GM18517 (cell line): ENCODE measurements around the gene BAIAP3.

ENCODE experiments used
- ATAC-seq: cut with Tn5 transposase; IDR thresholded peaks from one replicate; pipeline ENCODE4 v1.9.1; 2021; ENCODE audit warnings: mild to moderate bottlenecking, moderate library complexity; ENCODE audit not compliant: unreplicated experiment

The BAIAP3 gene

GRCh38 chr16:1362807-1363206 lies 29.4 kb downstream of the BAIAP3 start:
- no peak for ATAC-seq

DNA sequence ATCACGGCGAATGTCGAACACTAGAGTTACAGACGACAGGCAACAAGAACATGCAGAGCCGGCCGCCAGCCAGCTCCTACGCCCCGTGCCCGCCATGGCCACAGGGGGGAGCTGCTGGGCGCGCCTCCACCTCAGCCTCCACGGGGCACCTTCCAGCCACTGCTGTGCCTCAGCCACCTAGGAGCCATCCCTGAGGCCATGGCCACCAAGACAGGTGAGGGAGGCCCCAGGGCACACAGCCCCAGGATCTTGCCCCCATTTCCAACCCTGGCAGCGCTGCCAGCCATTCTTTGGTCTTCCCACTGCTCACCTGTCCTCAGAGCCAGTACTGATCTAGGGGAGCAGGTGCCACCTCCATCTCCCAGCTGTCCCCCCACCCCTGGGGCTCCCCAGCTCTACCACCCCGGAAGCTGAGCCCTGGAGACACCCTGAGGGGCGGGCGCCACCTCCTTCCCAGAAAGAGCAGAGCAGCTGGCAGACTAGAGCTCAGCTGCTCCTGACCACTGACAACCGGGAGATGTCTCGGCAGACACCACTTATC lies 30.1 kb downstream of the BAIAP3 start:
- no peak for ATAC-seq

GRCh38 chr16:1364510-1364909 lies 31.1 kb downstream of the BAIAP3 start:
- ATAC-seq, result no peak

GRCh38 chr16:1366060-1366711 lies 32.7 kb downstream of the BAIAP3 start:
- ATAC-seq, result no peak

DNA sequence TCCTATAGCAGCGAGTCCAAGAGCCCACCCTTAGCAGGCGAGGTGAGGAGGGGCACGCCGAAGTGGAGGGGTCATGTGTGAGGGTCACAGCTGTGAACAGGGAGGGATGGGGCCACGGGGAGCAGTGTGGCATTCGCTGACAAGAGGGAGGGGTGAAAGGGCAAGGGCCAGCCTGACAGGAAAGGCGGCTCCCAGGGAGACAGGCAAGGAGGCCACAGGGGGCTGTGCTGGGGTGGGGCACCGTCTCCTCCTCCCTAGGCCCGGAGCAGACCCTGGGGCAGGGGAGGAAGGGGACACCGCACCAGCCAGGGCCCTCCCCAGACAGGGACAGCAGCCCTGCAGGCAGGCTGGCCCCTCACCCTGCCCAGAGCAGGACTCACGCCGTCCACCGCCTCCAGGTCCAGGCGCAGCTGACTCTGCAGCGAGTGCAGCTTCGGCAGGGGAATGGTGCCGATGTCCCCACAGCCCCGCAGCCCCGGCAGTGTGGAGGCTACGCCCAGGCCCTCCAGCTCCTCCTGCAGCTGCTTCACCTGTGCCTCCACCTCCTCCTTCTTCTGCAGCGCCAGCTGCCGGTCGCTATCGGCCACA lies 33.4 kb downstream of the BAIAP3 start:
- ATAC-seq, result no peak

- ATAC-seq, result no peak
Observed at GRCh38 chr16:1367486-1368174, 34.2 kb downstream of the BAIAP3 start.

- no peak for ATAC-seq
Observed at GRCh38 chr16:1371054-1371978, 37.9 kb downstream of the BAIAP3 start.

- no peak for ATAC-seq
Observed at GRCh38 chr16:1372292-1372950, 39.0 kb downstream of the BAIAP3 start.

DNA sequence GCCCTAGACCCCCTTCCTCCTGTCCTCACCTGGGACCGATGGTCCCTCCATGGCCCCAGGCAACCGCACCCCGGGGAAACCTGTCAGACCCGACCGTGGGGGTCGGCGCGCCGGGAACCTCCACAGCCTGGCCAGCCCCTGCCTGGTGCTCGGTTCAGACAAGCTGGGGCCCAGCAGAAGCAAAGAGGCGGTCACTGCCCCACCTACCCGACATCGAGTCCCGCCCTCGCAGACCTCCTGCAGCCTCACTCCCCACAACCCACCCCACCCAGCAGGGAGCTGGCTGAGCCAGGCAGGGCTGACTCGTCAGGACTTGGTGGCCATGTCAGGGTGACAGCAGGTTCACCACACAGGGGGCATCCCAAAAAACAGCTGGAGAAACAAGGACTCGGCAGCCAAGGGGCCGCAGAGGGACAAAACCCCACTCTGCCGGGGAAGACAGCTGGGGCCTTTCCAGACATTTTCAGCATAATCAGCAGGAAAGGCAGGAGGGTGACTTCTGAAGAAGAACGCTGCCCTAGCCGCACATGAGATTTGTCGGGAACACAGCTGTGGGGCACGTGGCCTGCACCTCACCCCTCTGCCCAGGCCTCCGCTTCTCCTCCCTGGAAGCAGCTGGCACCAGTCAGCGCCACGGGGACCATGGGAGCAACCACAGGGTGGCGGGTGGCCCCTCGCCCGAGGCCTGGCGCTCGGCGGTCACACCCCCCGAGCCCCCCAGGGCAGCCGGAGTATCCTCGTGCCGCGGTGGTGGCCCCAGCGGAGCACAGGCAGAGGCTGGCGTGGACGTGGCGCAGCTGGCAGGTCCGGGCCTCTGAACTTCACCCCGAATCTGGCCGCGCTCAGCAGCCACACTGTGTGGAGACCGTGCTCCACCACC lies 41.2 kb downstream of the BAIAP3 start:
- no peak for ATAC-seq

GRCh38 chr16:1375298-1375640 lies 41.8 kb downstream of the BAIAP3 start:
- no peak for ATAC-seq

DNA sequence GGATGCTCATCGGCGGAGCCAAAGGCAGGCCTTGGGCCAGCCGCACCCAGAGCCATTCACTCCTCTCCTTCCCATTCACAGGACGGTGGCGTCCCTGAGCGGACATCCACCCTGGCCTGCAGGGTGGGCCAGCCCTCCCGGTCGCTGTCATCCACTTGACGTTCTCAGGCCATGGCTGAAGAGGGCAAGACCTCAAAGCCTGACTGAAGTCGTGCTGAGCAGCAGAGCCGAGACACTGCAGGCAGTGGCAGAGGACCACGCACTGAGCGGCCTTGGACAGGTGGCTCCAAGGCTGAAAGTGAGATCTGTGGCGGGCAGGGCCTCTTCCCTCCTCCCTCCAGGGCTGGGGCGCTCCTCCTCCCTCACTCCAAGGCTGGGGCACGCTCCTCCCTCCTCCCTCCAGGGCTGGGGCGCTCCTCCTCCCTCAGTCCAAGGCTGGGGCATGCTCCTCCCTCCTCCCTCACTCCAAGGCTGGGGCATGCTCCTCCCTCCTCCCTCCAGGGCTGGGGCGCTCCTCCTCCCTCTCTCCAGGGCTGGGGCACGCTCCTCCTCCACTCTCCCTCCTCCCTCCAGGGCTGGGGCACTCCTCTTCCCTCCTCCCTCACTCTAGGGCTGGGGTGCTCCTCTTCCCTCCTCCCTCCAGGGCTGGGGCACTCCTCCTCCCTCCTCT lies 42.4 kb downstream of the BAIAP3 start:
- ATAC-seq, result no peak

- ATAC-seq, result no peak
Observed at GRCh38 chr16:1377406-1378010, 44.1 kb downstream of the BAIAP3 start.

GRCh38 chr16:1378087-1378803 lies 44.8 kb downstream of the BAIAP3 start:
- ATAC-seq, result no peak

DNA sequence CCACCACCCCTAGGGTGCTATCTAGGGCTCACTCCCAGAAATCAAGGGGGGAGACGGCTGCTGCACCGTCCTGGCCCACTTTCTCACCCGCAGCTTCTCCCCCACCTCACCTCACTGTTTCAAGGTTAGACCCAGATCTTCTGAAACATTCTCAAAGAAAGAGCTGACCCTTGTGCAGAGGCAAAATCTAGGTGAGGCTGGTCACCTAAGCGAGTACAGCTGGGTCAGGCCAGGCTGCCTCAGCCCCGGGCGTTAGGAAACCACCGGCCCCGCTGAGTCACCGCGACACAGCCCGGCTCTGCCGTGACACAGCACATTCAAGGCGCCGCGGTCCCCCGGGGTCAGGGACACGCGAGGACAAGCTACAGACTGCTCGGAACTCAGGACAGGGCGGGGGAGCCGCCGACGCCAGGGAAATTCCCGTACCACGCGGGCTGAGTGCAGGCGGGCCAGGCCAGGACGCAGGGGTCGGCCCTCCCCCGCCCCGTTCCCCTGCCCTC lies 45.4 kb downstream of the BAIAP3 start:
- ATAC-seq, result no peak

DNA sequence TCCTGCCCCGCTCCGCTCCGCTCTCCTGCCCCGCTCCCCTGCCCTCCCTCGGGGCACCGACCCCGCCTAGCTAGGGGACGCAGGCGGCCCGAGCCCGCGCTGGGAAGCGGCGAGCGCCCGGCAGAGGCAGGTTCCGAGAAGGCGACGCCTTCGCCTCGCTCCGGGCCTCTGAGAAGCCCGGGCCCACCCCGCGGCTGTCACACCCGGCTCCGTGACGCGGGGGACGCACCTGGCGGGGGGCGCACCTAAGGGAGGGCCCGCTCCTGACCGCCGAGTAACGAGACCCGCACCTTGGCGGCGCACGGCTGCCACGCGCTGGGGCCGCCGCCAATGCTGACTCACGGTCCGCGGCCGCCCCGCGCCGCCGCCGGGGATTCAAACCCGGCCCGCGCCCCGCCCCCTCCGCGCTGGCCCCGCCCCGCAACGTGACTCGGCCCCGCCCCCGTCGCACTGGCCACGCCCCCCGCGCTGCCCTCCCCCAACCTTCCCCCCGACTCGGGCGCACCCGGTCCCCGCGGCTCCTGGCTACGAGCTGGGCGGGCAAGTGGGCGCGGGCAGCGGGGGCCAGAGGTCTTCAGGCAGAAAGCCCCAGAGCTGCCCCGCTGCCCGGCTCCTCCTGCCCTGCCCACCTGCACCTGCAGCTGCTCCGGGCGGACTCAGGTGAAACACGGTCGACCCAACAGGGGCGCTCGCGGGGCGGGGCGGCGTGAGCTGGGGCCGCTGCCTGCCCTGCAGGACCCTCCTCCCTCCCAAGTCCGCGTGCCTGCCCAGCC lies 46.0 kb downstream of the BAIAP3 start:
- no peak for ATAC-seq

DNA sequence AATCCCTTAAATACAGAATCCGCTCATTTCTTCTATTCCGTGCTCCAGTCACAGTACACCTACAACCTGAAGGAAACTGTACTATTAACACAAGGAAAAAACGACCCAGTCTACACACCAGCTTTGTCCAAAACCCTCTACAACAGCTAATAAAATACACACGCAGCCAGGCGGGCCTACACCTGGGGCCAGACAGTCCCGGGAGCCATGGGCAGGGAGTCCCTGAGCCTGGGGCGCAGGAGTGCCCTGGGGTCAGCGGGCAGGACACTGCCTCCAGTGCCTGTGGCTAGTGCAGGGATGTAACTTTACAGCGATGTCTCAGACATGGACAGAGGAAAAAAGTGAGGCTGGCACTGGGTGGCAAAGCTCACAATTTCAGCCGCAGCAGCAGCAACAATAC lies 46.8 kb downstream of the BAIAP3 start:
- ATAC-seq, result no peak
